SIG-M5 treated with dmso at 0.1 percent for 504 hours (cell line): Measurements from ENCODE around the gene UNC5C.

Source experiments
- DNase-seq: peaks from one replicate; lab custom pipeline; 2025; ENCODE audit not compliant: unreplicated experiment; lab: John Stamatoyannopoulos, UW

The UNC5C gene

DNA sequence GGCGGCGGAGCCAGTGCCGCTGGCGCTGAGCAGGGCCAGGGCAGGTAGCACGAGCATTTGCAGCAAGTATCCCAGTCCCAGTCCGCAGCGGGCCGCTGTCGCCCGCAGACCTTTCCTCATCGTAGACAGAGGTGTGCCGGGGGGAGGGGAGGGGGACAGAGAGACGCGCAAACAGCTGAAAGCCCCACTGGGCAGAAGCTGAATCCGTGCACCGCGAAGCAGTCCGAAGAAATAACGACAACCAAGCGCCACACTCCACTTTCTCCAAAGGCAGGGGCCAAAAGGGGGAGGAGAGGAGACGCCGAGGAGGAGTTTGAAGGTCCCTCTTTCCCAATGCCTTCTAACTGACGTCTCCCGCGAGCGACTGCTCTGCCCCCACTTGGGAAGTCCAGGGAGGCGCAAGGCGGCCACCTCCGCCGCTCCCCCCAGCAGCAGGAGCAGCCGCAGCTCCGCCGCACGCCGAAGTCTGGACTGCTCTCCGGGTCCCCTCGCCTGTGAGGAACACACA, at the start of gene UNC5C:
UNC5C (minus strand) TSS at position 236 of the 508 bp plus-strand sequence.
- DNase-seq, result no peak

DNA sequence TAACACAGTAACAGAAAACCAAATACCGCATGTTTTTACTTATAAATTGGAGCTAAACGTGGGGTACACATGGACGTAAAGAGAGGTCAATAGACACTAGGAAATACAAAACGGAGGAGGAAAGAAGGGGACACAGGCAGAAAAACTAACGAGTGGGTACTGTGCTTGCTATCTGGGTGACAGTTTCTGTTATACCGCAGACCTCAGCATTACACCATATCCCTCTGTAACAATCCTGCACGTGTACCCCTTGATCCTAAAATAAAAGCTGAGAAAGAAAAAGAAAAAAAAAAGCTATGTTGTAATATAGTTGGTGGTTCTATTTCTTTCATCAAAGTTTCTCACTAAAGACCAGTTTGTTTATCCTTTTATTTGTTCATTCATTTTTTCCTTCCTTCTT, 47.9 kb upstream of the UNC5C start:
- no peak for DNase-seq

DNA sequence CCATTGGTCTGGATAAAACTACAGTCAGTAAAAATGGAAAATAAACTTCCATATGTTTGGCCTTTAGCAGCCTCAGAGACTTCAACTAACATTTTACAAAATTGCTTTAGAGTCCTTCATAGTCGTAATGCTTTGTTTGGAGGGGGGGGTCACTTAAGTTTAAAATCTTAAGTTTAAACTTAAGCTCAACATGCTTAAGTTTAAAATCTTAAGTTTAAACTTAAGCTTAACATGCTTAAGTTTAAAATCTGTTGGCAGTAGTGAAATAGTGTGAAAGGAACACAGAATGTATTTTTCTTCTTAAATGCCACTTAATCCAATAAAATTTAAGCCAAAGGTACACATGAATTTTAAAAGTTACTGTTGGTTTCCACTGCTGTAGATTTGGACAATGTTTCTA, 45.9 kb upstream of the UNC5C start:
- DNase-seq, result no peak

DNA sequence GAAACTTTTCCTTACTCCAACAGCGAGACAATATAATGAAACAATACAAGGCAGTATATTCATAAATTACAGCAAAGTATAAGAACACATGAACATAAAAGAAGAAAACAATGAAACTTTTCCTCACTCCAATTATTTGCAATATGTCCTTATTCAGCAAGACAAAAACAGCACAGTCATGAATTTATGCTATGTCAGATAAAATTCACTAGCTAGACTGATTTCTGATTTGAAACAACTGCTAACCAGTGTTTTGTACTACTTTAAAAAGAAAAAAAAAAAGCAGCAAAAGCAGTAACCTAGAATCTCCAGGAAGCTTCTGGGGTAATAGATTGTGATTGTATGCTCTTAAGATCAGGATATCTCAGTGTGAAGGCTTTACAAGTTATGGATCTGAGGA, 45.2 kb upstream of the UNC5C start:
- DNase-seq, result no peak

DNA sequence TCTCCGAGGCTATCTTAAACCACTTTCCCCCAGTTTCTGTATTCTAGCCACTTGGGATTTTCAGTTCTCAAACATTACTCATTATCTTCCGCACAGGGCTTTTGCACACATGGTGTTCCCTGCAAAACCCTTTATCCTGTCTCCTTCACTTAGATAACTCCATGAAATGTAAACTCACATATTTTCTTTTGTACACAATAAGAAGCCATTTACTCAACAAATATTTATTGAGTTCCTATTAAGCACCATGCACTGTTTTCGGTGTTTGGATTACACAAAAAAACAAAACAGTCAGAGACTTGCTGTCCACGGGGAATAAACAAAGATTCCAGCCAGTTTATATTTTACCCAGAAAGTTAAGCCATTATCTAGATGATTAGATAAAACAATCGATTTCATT, 42.5 kb upstream of the UNC5C start:
- no peak for DNase-seq

- DNase-seq, result no peak
Observed at GRCh38 chr4:95590615-95591014, 41.8 kb upstream of the UNC5C start.

- no peak for DNase-seq
Observed at GRCh38 chr4:95585016-95585695, 36.4 kb upstream of the UNC5C start.

- no peak for DNase-seq
Observed at GRCh38 chr4:95580226-95580625, 31.5 kb upstream of the UNC5C start.

DNA sequence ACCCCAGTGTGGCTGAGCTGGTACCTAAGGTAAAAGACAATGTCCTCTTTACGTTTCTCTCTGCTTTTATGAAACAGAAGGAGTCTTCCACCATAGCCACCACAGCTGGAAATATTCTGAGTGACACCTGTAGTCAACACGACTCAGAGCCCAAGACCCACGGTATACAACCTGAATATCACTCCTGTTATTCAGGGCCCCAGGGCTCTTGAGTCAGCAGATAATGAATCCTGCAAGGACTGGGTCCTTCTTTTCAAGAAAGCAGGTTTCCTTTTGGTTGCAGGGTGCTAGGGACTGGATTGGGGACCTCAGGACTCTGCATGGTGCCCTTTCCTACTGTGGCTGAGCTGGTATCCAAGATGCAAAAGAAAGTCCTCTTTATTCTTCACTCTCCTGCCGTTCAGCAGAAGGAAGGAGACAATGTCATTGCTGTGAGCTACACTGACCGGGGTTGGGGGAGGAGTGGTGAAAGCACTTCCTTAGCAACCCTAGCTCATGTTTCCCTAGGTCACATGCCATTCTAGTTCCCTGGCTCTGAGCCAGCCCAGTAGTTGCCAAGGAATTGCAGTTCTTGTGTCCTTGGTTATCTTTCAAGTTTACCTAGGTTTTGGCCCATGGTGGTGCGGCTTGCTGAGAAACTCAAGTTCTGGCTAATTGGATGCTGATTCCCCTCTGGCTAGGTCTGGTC, 23.7 kb upstream of the UNC5C start:
- peak; percentile 53 for DNase-seq

DNA sequence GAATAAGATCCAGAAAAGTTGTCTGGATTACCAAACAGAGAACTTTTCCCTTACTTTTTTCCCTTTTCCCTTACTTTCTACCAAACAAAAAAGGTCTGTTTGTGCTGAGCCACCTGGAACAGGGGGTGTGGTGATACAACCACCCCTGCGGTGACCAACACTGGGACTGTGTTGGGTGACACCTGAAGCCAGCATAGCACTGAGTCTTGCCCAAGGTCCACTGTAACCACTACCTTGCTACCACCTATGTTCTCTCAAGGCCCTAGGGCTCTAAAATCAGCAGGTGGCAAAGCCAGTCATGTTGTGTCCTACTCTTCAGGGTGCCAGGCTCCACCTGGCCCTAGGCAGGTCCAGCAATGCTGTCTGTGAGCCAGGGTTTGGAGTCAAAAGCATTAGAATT, 22.8 kb upstream of the UNC5C start:
- no peak for DNase-seq

- DNase-seq, result no peak
Observed at GRCh38 chr4:95563638-95564337, 15.0 kb upstream of the UNC5C start.

DNA sequence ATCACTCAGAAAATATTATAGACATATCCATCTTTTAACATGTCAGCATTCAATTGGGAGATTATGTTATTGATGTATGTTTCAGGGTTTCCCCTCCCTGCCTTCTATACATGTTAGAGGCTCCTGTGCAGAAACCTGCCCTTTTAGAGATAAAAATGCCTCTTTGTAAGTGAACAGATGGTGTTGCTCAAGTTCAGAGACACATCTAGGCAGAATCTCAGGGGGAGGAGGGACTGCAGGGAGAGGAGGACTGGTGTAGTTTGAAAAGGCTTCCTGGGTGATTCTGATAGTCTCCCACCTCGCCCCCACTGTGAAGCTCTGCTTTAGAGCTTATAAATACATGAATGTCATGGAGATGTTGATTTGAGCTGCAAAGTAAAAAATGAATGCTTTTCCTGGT, 12.0 kb upstream of the UNC5C start:
- DNase-seq, result no peak

- no peak for DNase-seq
Observed at GRCh38 chr4:95556207-95556859, 7.6 kb upstream of the UNC5C start.

DNA sequence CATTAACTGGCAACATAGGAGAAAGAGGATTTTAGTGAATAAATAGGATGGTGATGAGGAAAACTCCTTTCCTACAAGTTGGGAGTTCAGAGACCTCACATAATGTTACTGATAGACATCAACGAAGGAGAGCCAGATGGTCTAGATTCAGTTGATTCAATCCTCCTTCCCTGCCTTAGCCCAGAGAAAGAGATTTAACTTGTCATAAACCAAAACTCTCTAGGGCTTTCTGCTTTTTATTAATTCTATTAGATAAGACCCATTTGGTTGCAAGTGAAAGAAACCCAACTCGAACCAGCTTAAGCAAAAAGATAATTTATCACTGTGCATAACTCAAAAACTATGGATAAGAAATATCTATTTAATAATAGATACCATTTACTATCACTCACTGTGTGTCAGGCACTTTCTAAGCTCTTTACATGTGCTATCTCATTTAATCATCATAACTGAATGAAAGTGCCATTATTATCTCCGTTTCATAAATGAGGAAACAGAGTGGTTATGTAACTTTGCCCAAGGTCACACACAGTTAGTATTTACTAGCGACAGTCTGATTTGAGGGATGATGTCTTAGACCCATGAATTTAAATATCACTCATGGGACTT, 4.3 kb upstream of the UNC5C start:
- DNase-seq, result no peak

- DNase-seq, result no peak
Observed at GRCh38 chr4:95551653-95552052, 2.9 kb upstream of the UNC5C start.

- no peak for DNase-seq
Observed at GRCh38 chr4:95550115-95550987, 1.6 kb upstream of the UNC5C start.

- DNase-seq, result no peak
Observed at GRCh38 chr4:95549246-95550114, 707 bp upstream of the UNC5C start.

GRCh38 chr4:95547715-95548471, 880 bp downstream of the UNC5C start:
- no peak for DNase-seq
